Naive thymus-derived CD4-positive, alpha-beta T cell (primary cell): ENCODE measurements around the gene EXOC5. TPM values are rescaled to one million over a fixed set of nuclear protein-coding genes. Genes with fewer than 3 reads are reported as not detected.

ENCODE experiments used
- ATAC-seq: fragments of 150-1000 bp; cut with Tn5 transposase; 2 replicates; pipeline ENCODE4 v1.10.0; 2021; ENCODE audit warnings: mild to moderate bottlenecking, moderate library complexity
- CTCF ChIA-PET: fragments of 350-600 bp; sonication (Branson Sonifier 250); formaldehyde crosslinking; loops from one replicate; lab custom pipeline; 2021; ENCODE audit warnings: antibody characterized with exemption; lab: Charles Lee
- POLR2A ChIA-PET: fragments of 350-600 bp; sonication (Branson Sonifier 250); formaldehyde crosslinking; loops from one replicate; lab custom pipeline; 2021; ENCODE audit warnings: antibody characterized with exemption, inconsistent platforms; lab: Charles Lee
- DNase-seq, 9 donors: peaks; one replicate each; pipeline versions ENCODE4 v3.0.0 to v3.0.0-alpha.2; 2020 to 2022; ENCODE audit warnings: mixed read lengths in 1 of 9
- H3K27ac ChIP-seq: one replicate; pipeline ENCODE4 v1.7.0; 2013; ENCODE audit warnings: mild to moderate bottlenecking, low read depth, low read length, moderate library complexity
- H3K27me3 ChIP-seq, 2 donors: one replicate each; pipeline ENCODE4 v1.7.0; 2013; ENCODE audit warnings: low read length in 2 of 2, mild to moderate bottlenecking in 2 of 2, moderate library complexity in 2 of 2; ENCODE audit not compliant: control insufficient read depth in 2 of 2, insufficient read depth in 2 of 2
- H3K36me3 ChIP-seq, 3 experiments: 1 replicate in 2 of 3; 2 replicates in 1 of 3; pipeline ENCODE4 v1.7.0; 2013; ENCODE audit warnings: low read length in 3 of 3, mild to moderate bottlenecking in 3 of 3, moderate library complexity in 1 of 3; ENCODE audit not compliant: insufficient read depth in 3 of 3, control insufficient read depth in 2 of 3
- H3K4me1 ChIP-seq, 2 donors: one replicate each; pipeline ENCODE4 v1.7.0; 2013; ENCODE audit warnings: low read length in 2 of 2, mild to moderate bottlenecking in 2 of 2, moderate library complexity in 1 of 2; ENCODE audit not compliant: control insufficient read depth in 2 of 2, insufficient read depth in 2 of 2
- H3K4me3 ChIP-seq: 2 replicates; pipeline ENCODE4 v1.7.0; 2013; ENCODE audit warnings: mild to moderate bottlenecking, low read length
- H3K9me3 ChIP-seq, 3 experiments: 1 replicate in 2 of 3; 2 replicates in 1 of 3; pipeline ENCODE4 v1.7.0; 2013; ENCODE audit warnings: low read length in 3 of 3; ENCODE audit not compliant: control insufficient read depth in 2 of 3
- H3K27ac Mint-ChIP-seq, 9 donors: one replicate each; pipeline ENCODE4 v1.8.0; 2020 to 2022; ENCODE audit warnings: mixed read lengths in 9 of 9, mild to moderate bottlenecking in 8 of 9, moderate library complexity in 5 of 9, inconsistent platforms in 2 of 9
- H3K27me3 Mint-ChIP-seq, 5 donors: one replicate each; pipeline ENCODE4 v1.8.0; 2021 to 2022; ENCODE audit warnings: mixed read lengths in 5 of 5, mild to moderate bottlenecking in 1 of 5
- H3K36me3 Mint-ChIP-seq, 5 donors: one replicate each; pipeline ENCODE4 v1.8.0; 2020 to 2022; ENCODE audit warnings: mixed read lengths in 5 of 5, mild to moderate bottlenecking in 3 of 5, inconsistent platforms in 1 of 5
- H3K4me1 Mint-ChIP-seq, 7 donors: one replicate each; pipeline ENCODE4 v1.8.0; 2020 to 2022; ENCODE audit warnings: mixed read lengths in 7 of 7, mild to moderate bottlenecking in 3 of 7, inconsistent platforms in 1 of 7
- H3K4me3 Mint-ChIP-seq, 10 donors: one replicate each; pipeline ENCODE4 v1.8.0; 2020 to 2022; ENCODE audit warnings: mild to moderate bottlenecking in 10 of 10, mixed read lengths in 10 of 10, moderate library complexity in 6 of 10, inconsistent platforms in 2 of 10
- H3K9me3 Mint-ChIP-seq, 11 donors: one replicate each; pipeline ENCODE4 v1.8.0; 2020 to 2022; ENCODE audit warnings: mixed read lengths in 11 of 11, mild to moderate bottlenecking in 4 of 11, inconsistent platforms in 1 of 11, moderate library complexity in 1 of 11
- intact Hi-C, 2 donors: fragments of 100-400 bp; cut with micrococcal nuclease; formaldehyde crosslinking; loops; one replicate each; pipeline ENCODE4 v1.15.1; 2023
- polyA plus RNA-seq, 2 donors: library from polyadenylated mRNA; unstranded; fragments of 300-500 nt; fragmentation: Illumina TruSeq; gene quantifications; one replicate each; pipeline ENCODE4 v1.2.3, GENCODE V29; 2021
- total RNA-seq, 6 experiments: library from RNA in 5 of 6; stranded (reverse) in 5 of 6; gene quantifications; 1 replicate in 5 of 6; 2 replicates in 1 of 6; pipeline ENCODE4 v1.2.3 and lab custom pipeline; 2021 to 2026

The EXOC5 gene
- 10 to 100 TPM; 27.3 to 71.6 (median 42.2) TPM for total RNA-seq
- 10 to 100 TPM; 50.6 to 55.1 TPM for polyA plus RNA-seq
- 47.5 reads per million, percentile 70 among the genes with 10 or more reads in this experiment for total RNA-seq (lab: John Stamatoyannopoulos, UW)

DNA sequence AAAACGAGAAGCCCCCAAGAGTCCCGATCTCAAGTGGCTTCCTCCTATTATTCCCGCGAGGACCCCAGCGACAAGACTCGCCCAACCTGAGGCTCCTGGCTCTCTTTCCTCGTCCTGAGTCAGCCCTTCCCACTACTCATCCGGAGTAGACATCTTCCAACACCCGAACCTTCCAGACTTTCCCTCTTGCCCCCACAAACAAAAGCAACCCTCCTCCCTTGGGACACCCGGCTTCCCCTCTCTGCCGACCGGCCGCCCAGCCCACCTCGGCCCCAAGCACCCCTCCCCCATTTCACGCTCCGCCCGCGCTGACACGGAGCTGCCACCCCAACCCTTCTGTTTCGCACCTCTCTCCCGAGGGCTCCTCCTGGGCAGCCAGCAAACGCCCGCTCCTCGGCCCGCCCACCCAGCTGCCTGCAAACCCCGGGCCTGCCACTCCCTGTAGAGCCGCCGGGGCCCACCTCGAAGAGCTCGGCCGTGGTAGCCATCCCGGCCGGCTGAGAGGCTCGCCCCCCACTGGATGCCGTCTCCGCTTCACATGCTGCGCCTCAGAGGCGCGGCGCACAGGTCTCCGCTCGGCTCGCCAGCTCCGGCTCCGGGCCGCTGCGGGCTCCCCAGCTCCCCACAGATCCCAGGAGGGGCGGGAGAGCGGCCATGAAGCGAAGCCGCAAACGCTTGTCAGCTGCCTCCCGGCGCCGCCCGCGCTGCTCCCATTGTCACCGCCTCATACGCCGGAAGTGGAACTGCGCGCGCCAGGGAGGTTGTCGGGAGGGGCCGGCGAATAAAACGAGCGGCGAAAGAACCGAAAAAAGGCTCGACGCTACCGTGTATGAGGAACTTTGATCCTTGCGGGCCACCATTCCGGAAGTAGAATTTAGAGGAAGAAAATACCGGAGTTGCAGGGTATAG is at the start of gene EXOC5, which contains the start of gene AP5M1:
Gene EXOC5 (minus strand): TSS at position 745 of the 909 bp plus-strand sequence. CDS start 257 bp downstream, at position 488.
Gene AP5M1 (plus strand): TSS at position 811 of the 909 bp plus-strand sequence. CDS start 344 bp downstream, outside the sequence.
- H3K27ac ChIP-seq = peak within 1 kb of the TSS; percentile 91
- no peaks in the 10 kb centered on the region for H3K27me3 Mint-ChIP-seq
- ChIA-PET POLR2A (interaction anchor here (0.6 to 3.0 kb wide), 7 partner anchors 9 to 1159 kb away, joined by 3 to 17 read pairs (median 5); partner anchors contain the start of genes KIAA0586, NAA30, TIMM9 and TMEM260), CTCF (interaction anchor here (0.9 to 1.7 kb wide), 2 partner anchors 10 to 976 kb away, joined by 4 to 7 read pairs; partner anchors contain the start of gene PSMA3)
- peak within 1 kb of the TSS; percentile 98 to 100 (median 99) for H3K27ac Mint-ChIP-seq
- H3K27me3 ChIP-seq = no peaks in the 10 kb centered on the region
- intact Hi-C loops = loop anchor here (1.0 to 10.0 kb wide), 15 partner anchors 18 to 1996 kb away; partner anchors contain the start of genes KIAA0586 (in 2 of the 2), KTN1 (in 2 of the 2), NAA30 (in 2 of the 2) and PSMA3 (in 2 of the 2)
- H3K9me3 ChIP-seq = no peaks in the 10 kb centered on the region
- H3K4me3 ChIP-seq = peak within 1 kb of the TSS; percentile 89
- H3K4me1 ChIP-seq = peaks cover 29 to 34% of the 10 kb centered on the region in 2 donors
- H3K36me3 Mint-ChIP-seq = peaks cover 3 to 15% (median 7%) of the 10 kb centered on the region in 5 donors
- H3K4me3 Mint-ChIP-seq = peak within 1 kb of the TSS; percentile 97 to 100 (median 99)
- H3K36me3 ChIP-seq = peaks cover 0 to 6% (median 0%) of the 10 kb centered on the region in 3 experiments
- peaks cover 0 to 5% (median 0%) of the 10 kb centered on the region in 11 donors for H3K9me3 Mint-ChIP-seq
- ATAC-seq = peak; percentile 89
- H3K4me1 Mint-ChIP-seq = peaks cover 41 to 93% (median 76%) of the 10 kb centered on the region in 7 donors
- DNase-seq = peak; percentile 78 to 95 (median 93)

GRCh38 chr14:57317248-57317833 is 48.6 kb upstream of the EXOC5 start:
- ChIA-PET CTCF (interaction anchor here (1.2 to 3.4 kb wide), 3 partner anchors 17 to 830 kb away, joined by 3 to 22 read pairs (median 8); no protein-coding TSS in a partner anchor), POLR2A (interaction anchor here (0.7 kb wide), 1 partner anchor 113 kb away, joined by 3 read pairs; no protein-coding TSS in a partner anchor)
- intact Hi-C loops = loop anchor here (1.0 to 10.0 kb wide), 7 partner anchors 115 to 1585 kb away; no protein-coding TSS in a partner anchor
- peaks cover 0 to 6% (median 2%) of the 10 kb centered on the region in 11 donors for H3K9me3 Mint-ChIP-seq
- DNase-seq (peak; percentile 28 to 76 (median 68)), ATAC-seq (peak; percentile 76)
- Histone ChIP-seq H3K9me3 (no peaks in the 10 kb centered on the region), H3K4me1 (no peaks in the 10 kb centered on the region), H3K27ac (no peak overlapping the region), H3K4me3 (no peak overlapping the region), H3K27me3 (no peaks in the 10 kb centered on the region), H3K36me3 (no peaks in the 10 kb centered on the region)
- no peak overlapping the region for H3K4me3 Mint-ChIP-seq
- peaks cover 0 to 5% (median 2%) of the 10 kb centered on the region in 5 donors for H3K36me3 Mint-ChIP-seq
- peak overlapping the region in 1 of 9 donors; percentile 52 for H3K27ac Mint-ChIP-seq
- H3K4me1 Mint-ChIP-seq = peaks cover 0 to 6% (median 5%) of the 10 kb centered on the region in 7 donors
- H3K27me3 Mint-ChIP-seq = peaks cover 0 to 5% (median 0%) of the 10 kb centered on the region in 5 donors

DNA sequence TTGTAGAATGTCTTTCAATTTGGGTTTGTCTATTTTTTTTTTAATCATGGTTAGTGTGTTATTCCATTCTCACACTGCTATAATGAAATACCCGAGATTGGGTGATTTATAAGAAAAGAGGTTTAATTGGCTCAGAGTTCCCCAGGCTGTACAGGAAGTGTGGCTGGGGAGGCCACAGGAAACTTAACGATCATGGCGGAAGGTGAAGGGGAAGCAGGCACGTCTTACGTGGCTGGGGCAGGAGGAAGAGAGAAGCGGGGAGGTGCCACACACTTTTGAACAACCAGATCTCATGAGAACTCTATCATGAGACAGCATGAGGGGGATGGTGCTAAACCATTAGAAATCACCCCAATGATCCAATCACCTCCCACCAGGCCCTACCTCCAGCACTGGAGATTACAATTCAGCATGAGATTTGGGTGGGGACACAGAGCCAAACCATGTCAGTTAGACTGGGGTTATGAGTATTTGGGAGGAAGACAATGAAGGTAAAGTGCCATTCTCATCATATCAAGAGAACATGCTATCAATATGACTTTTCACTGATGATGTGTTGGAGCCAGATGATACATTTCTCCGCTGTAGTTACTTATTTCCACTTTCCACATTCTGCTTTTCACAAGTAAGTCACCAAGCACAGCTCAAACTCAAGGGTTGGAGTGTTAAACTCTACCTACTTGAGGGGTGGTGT is 45.8 kb upstream of the EXOC5 start:
- peaks cover 0 to 10% (median 5%) of the 10 kb centered on the region in 5 donors for H3K27me3 Mint-ChIP-seq
- ATAC-seq = no peak

DNA sequence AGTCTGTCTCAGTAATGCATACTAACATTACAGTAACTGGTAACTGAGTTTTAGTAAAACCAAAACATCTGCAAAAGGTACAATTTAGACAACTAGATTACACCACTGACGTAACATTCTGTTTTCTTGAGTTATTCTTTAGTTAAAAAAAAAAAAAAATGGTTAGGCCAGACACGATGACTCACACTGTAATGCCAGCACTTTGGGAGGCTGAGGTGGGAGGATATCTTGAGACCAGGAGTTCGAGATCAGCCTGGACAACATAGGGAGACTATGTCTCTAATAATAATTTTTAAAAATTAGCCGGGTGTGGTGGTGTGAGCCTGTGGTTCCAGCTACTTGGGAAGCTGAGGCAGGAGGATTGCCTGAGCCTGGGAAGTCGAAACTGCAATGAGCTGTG is 34.2 kb upstream of the EXOC5 start:
- H3K4me3 ChIP-seq = no peak overlapping the region
- H3K27me3 Mint-ChIP-seq = peaks cover 16 to 29% (median 20%) of the 10 kb centered on the region in 5 donors
- H3K36me3 Mint-ChIP-seq = no peaks in the 10 kb centered on the region
- no peaks in the 10 kb centered on the region for H3K27me3 ChIP-seq
- H3K9me3 Mint-ChIP-seq = peaks cover 0 to 1% (median 0%) of the 10 kb centered on the region in 11 donors
- DNase-seq (no peak), ATAC-seq (no peak)
- ChIA-PET CTCF (no interaction called here), POLR2A (no interaction called here)
- no peaks in the 10 kb centered on the region for H3K36me3 ChIP-seq
- H3K27ac ChIP-seq = no peak overlapping the region
- H3K4me1 Mint-ChIP-seq = no peaks in the 10 kb centered on the region
- H3K9me3 ChIP-seq = no peaks in the 10 kb centered on the region
- intact Hi-C loops = no loop called here
- H3K27ac Mint-ChIP-seq = no peak overlapping the region
- no peak overlapping the region for H3K4me3 Mint-ChIP-seq
- no peaks in the 10 kb centered on the region for H3K4me1 ChIP-seq

More for the DNA sequence above, 45.8 kb upstream of the EXOC5 start:
- Histone ChIP-seq H3K27me3 (no peaks in the 10 kb centered on the region), H3K9me3 (no peaks in the 10 kb centered on the region), H3K4me1 (no peaks in the 10 kb centered on the region), H3K27ac (no peak overlapping the region), H3K36me3 (no peaks in the 10 kb centered on the region), H3K4me3 (no peak overlapping the region)
- POLR2A ChIA-PET = no interaction called here
- H3K4me3 Mint-ChIP-seq = no peak overlapping the region
- intact Hi-C loops = loop anchor here (5.0 to 10.0 kb wide), 3 partner anchors 247 to 760 kb away; no protein-coding TSS in a partner anchor
- CTCF ChIA-PET = interaction anchor here (0.6 to 1.4 kb wide), 3 partner anchors 20 to 825 kb away, joined by 3 to 10 read pairs (median 4); no protein-coding TSS in a partner anchor
- peaks cover 0 to 5% (median 2%) of the 10 kb centered on the region in 5 donors for H3K36me3 Mint-ChIP-seq
- peak in 1 of 9 donors; percentile 1 for DNase-seq
- peaks cover 0 to 6% (median 5%) of the 10 kb centered on the region in 7 donors for H3K4me1 Mint-ChIP-seq
- H3K27ac Mint-ChIP-seq = peak overlapping the region in 1 of 9 donors; percentile 42
- peaks cover 0 to 6% (median 2%) of the 10 kb centered on the region in 11 donors for H3K9me3 Mint-ChIP-seq

GRCh38 chr14:57299511-57299910 is 30.8 kb upstream of the EXOC5 start:
- peaks cover 0 to 6% (median under 1%) of the 10 kb centered on the region in 5 donors for H3K27me3 Mint-ChIP-seq
- ATAC-seq (no peak), DNase-seq (no peak)
- no peaks in the 10 kb centered on the region for H3K36me3 Mint-ChIP-seq
- peak overlapping the region in 1 of 9 donors; percentile 14 for H3K27ac Mint-ChIP-seq
- POLR2A ChIA-PET = no interaction called here
- no peaks in the 10 kb centered on the region for H3K9me3 ChIP-seq
- no peak overlapping the region for H3K4me3 Mint-ChIP-seq
- H3K27me3 ChIP-seq = no peaks in the 10 kb centered on the region
- H3K4me1 Mint-ChIP-seq = no peaks in the 10 kb centered on the region
- H3K36me3 ChIP-seq = no peaks in the 10 kb centered on the region
- no peaks in the 10 kb centered on the region for H3K9me3 Mint-ChIP-seq
- CTCF ChIA-PET = interaction anchor here (2.2 kb wide), 1 partner anchor 18 kb away, joined by 8 read pairs; no protein-coding TSS in a partner anchor
- no peak overlapping the region for H3K4me3 ChIP-seq
- intact Hi-C loops = loop anchor here in 1 of 2 donors (10.0 kb wide), 1 partner anchor 235 kb away; no protein-coding TSS in a partner anchor
- no peak overlapping the region for H3K27ac ChIP-seq
- no peaks in the 10 kb centered on the region for H3K4me1 ChIP-seq
